Measurements from ENCODE around the gene INPP5B. TPM values are rescaled to one million over a fixed set of nuclear protein-coding genes. Genes with fewer than 3 reads are reported as not detected.

INPP5B gene
- total and polyA plus RNA-seq, 2 experiments from 2014 or later: 6.9 to 29.1 TPM

DNA sequence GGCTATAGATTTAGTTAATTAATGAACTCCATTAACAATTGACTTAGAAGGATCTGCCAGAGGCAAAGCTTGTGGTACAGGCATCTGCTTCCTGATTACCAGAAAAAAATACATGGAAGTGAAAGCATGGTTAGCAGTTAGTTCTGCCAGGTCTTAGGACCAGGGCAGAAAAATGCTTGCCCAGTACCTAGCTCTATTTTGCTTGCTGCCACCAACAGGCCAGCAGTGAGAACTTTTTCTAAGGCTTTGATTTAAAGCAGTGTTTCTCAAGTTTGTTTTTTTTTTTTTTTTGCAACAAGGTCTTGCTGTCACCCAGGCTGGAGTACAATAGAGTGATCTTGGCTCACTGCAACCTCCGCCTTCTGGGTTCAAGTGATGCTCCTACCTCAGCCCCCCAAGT lies 71.0 kb downstream of the INPP5B start:
- Histone ChIP-seq H3K9me2 (ENCODE audit: insufficient read depth) (no peaks in the 10 kb centered on the region), H3K27ac (ENCODE audit: low read depth) (no peak overlapping the region), H3K36me3 (ENCODE audit: insufficient read depth) (peaks cover 21% of the 10 kb centered on the region; the same call in 1 of the 2 replicates), H4K20me1 (replicated peaks; ENCODE audit: insufficient read depth) (no peaks in the 10 kb centered on the region), H3K4me2 (no peak overlapping the region), H2AFZ (no peak overlapping the region), H3K4me3 (no peak overlapping the region), H3F3A (replicated peaks; ENCODE audit: low read depth) (no peaks in the 10 kb centered on the region), H3K79me2 (replicated peaks; ENCODE audit: insufficient read depth) (no peaks in the 10 kb centered on the region), H3K27me3 (ENCODE audit: insufficient read depth) (no peaks in the 10 kb centered on the region), H3K4me1 (ENCODE audit: insufficient read depth) (no peaks in the 10 kb centered on the region)
- Mint-ChIP-seq H3K4me3 (no peak overlapping the region), H3K9me3 (no peaks in the 10 kb centered on the region), H3K27ac (no peak overlapping the region), H3K4me1 (no peaks in the 10 kb centered on the region), H3K36me3 (ENCODE audit: low read depth) (peaks cover 48% of the 10 kb centered on the region; the same call in 2 of the 3 replicates), H3K27me3 (ENCODE audit: insufficient read depth, low read depth, poor library complexity) (peaks cover 8% of the 10 kb centered on the region)
- DNase-seq (ENCODE audit: low spot score): peak; percentile 21
- ATAC-seq: peak; percentile 49; the same call in 2 of the 3 replicates
- TF ChIP-seq, protein P1, sequence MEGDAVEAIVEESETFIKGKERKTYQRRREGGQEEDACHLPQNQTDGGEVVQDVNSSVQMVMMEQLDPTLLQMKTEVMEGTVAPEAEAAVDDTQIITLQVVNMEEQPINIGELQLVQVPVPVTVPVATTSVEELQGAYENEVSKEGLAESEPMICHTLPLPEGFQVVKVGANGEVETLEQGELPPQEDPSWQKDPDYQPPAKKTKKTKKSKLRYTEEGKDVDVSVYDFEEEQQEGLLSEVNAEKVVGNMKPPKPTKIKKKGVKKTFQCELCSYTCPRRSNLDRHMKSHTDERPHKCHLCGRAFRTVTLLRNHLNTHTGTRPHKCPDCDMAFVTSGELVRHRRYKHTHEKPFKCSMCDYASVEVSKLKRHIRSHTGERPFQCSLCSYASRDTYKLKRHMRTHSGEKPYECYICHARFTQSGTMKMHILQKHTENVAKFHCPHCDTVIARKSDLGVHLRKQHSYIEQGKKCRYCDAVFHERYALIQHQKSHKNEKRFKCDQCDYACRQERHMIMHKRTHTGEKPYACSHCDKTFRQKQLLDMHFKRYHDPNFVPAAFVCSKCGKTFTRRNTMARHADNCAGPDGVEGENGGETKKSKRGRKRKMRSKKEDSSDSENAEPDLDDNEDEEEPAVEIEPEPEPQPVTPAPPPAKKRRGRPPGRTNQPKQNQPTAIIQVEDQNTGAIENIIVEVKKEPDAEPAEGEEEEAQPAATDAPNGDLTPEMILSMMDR (conservative IDR thresholded peaks at IDR 0.05; ENCODE audit: low read depth in 2 of 2): peak; percentile 19 to 23; a peak in 2 of 4 replicates
- TF ChIP-seq EZH2 (IDR thresholded peaks at IDR 0.05; ENCODE audit: low read depth, unreplicated experiment) (no peak), JUNB (IDR thresholded peaks at IDR 0.05; ENCODE audit: unreplicated experiment) (no peak), STAT1 (IDR thresholded peaks at IDR 0.05; ENCODE audit: unreplicated experiment) (no peak), CREB1 (CRISPR knock-in tag; IDR thresholded peaks at IDR 0.05; ENCODE audit: low read depth) (no peak), NANOG (IDR thresholded peaks at IDR 0.05; ENCODE audit: borderline replicate concordance) (no peak)
- TF ChIP-seq, protein P2, sequence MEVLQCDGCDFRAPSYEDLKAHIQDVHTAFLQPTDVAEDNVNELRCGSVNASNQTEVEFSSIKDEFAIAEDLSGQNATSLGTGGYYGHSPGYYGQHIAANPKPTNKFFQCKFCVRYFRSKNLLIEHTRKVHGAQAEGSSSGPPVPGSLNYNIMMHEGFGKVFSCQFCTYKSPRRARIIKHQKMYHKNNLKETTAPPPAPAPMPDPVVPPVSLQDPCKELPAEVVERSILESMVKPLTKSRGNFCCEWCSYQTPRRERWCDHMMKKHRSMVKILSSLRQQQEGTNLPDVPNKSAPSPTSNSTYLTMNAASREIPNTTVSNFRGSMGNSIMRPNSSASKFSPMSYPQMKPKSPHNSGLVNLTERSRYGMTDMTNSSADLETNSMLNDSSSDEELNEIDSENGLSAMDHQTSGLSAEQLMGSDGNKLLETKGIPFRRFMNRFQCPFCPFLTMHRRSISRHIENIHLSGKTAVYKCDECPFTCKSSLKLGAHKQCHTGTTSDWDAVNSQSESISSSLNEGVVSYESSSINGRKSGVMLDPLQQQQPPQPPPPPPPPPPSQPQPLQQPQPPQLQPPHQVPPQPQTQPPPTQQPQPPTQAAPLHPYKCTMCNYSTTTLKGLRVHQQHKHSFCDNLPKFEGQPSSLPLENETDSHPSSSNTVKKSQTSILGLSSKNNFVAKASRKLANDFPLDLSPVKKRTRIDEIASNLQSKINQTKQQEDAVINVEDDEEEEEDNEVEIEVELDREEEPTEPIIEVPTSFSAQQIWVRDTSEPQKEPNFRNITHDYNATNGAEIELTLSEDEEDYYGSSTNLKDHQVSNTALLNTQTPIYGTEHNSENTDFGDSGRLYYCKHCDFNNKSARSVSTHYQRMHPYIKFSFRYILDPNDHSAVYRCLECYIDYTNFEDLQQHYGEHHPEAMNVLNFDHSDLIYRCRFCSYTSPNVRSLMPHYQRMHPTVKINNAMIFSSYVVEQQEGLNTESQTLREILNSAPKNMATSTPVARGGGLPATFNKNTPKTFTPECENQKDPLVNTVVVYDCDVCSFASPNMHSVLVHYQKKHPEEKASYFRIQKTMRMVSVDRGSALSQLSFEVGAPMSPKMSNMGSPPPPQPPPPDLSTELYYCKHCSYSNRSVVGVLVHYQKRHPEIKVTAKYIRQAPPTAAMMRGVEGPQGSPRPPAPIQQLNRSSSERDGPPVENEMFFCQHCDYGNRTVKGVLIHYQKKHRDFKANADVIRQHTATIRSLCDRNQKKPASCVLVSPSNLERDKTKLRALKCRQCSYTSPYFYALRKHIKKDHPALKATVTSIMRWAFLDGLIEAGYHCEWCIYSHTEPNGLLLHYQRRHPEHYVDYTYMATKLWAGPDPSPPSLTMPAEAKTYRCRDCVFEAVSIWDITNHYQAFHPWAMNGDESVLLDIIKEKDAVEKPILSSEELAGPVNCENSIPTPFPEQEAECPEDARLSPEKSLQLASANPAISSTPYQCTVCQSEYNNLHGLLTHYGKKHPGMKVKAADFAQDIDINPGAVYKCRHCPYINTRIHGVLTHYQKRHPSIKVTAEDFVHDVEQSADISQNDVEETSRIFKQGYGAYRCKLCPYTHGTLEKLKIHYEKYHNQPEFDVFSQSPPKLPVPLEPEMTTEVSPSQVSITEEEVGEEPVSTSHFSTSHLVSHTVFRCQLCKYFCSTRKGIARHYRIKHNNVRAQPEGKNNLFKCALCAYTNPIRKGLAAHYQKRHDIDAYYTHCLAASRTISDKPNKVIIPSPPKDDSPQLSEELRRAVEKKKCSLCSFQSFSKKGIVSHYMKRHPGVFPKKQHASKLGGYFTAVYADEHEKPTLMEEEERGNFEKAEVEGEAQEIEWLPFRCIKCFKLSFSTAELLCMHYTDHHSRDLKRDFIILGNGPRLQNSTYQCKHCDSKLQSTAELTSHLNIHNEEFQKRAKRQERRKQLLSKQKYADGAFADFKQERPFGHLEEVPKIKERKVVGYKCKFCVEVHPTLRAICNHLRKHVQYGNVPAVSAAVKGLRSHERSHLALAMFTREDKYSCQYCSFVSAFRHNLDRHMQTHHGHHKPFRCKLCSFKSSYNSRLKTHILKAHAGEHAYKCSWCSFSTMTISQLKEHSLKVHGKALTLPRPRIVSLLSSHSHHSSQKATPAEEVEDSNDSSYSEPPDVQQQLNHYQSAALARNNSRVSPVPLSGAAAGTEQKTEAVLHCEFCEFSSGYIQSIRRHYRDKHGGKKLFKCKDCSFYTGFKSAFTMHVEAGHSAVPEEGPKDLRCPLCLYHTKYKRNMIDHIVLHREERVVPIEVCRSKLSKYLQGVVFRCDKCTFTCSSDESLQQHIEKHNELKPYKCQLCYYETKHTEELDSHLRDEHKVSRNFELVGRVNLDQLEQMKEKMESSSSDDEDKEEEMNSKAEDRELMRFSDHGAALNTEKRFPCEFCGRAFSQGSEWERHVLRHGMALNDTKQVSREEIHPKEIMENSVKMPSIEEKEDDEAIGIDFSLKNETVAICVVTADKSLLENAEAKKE (CRISPR knock-in tag; IDR thresholded peaks at IDR 0.05): no peak
